MM.1S (cell line): ENCODE measurements around the gene SLC13A3.
A peak's percentile ranks its signal among the peaks of the same experiment; 100 is the strongest.

Experiments used
- DNase-seq: peaks from one replicate; pipeline ENCODE4 v3.0.0-alpha.2; 2015
- H2AFZ ChIP-seq: fragments of 300-600 bp; sonication (generic); 2 replicates; pipeline ENCODE4 v1.6.0; 2016; ENCODE audit warnings: antibody characterized with exemption, low read length
- H3F3A ChIP-seq: fragments of 300-600 bp; sonication (generic); 2 replicates; pipeline ENCODE4 v1.6.1; 2016; ENCODE audit warnings: mild to moderate bottlenecking, antibody characterized with exemption, low read length, moderate library complexity, mixed read lengths; ENCODE audit not compliant: insufficient read depth
- H3K27ac ChIP-seq: fragments of 300-600 bp; sonication (generic); 2 replicates; pipeline ENCODE4 v1.5.1; 2016; ENCODE audit warnings: mild to moderate bottlenecking, low read length
- H3K27me3 ChIP-seq: fragments of 300-600 bp; sonication (generic); replicated peaks from 2 replicates; pipeline ENCODE4 v1.6.0; 2016; ENCODE audit warnings: low read length; ENCODE audit not compliant: insufficient read depth
- H3K36me3 ChIP-seq: fragments of 300-600 bp; sonication (generic); replicated peaks from 2 replicates; pipeline ENCODE4 v1.6.1; 2016; ENCODE audit warnings: mild to moderate bottlenecking, low read length, mixed read lengths; ENCODE audit not compliant: insufficient read depth
- H3K4me1 ChIP-seq: fragments of 300-600 bp; sonication (generic); 2 replicates; pipeline ENCODE4 v1.6.1; 2016; ENCODE audit warnings: low read length, mixed read lengths
- H3K4me2 ChIP-seq: fragments of 300-600 bp; sonication (generic); 2 replicates; pipeline ENCODE4 v1.6.0; 2016; ENCODE audit warnings: low read depth, low read length
- H3K4me3 ChIP-seq: fragments of 300-600 bp; sonication (generic); 2 replicates; pipeline ENCODE4 v1.5.1; 2016; ENCODE audit warnings: low read length, mixed read lengths
- H3K79me2 ChIP-seq: fragments of 300-600 bp; sonication (generic); 2 replicates; pipeline ENCODE4 v1.6.1; 2016; ENCODE audit warnings: mixed run types, low read length, mixed read lengths
- H3K9ac ChIP-seq: fragments of 300-600 bp; sonication (generic); 2 replicates; pipeline ENCODE4 v1.6.1; 2016; ENCODE audit warnings: low read length, mixed read lengths
- H3K9me2 ChIP-seq: fragments of 300-600 bp; sonication (generic); replicated peaks from 2 replicates; pipeline ENCODE4 v1.6.1; 2016; ENCODE audit warnings: mild to moderate bottlenecking, low read length, mixed read lengths; ENCODE audit not compliant: insufficient read depth
- H3K9me3 ChIP-seq: fragments of 300-600 bp; sonication (generic); replicated peaks from 2 replicates; pipeline ENCODE4 v1.6.1; 2016; ENCODE audit warnings: mild to moderate bottlenecking, low read length, mixed read lengths; ENCODE audit not compliant: insufficient read depth
- H4K20me1 ChIP-seq: fragments of 300-600 bp; sonication (generic); 2 replicates; pipeline ENCODE4 v1.6.1; 2016; ENCODE audit warnings: mild to moderate bottlenecking, low read length, moderate library complexity, mixed read lengths; ENCODE audit not compliant: insufficient read depth
- CTCF ChIP-seq: fragments of 300-600 bp; sonication (generic); IDR thresholded peaks from 2 replicates; pipeline ENCODE4 v1.5.1; 2016; ENCODE audit warnings: antibody characterized with exemption, low read length, mixed read lengths
- EZH2 ChIP-seq: fragments of 300-600 bp; sonication (generic); optimal IDR thresholded peaks from 2 replicates; pipeline ENCODE3; 2017; ENCODE audit warnings: low read depth, mild to moderate bottlenecking, antibody characterized with exemption, low read length, mixed read lengths
- EZH2phosphoT487 ChIP-seq: fragments of 300-600 bp; sonication (generic); IDR thresholded peaks from 2 replicates; pipeline ENCODE4 v1.6.1; 2018; ENCODE audit warnings: antibody characterized with exemption, low read length

SLC13A3 gene

GRCh38 chr20:46554828-46555227, 96.4 kb downstream of the SLC13A3 start:
- no peaks in the 10 kb centered on the region for H3K79me2 ChIP-seq
- H3K4me1 ChIP-seq = peaks cover 77% of the 10 kb centered on the region
- H3K27ac ChIP-seq = peak overlapping the region; percentile 92; the same call in 1 of the 2 replicates
- H3K9me3 ChIP-seq = no peaks in the 10 kb centered on the region
- no peak overlapping the region for H3K4me2 ChIP-seq
- no peak for DNase-seq
- H3F3A ChIP-seq = peaks cover 45% of the 10 kb centered on the region
- no peak overlapping the region for H2AFZ ChIP-seq
- H3K9ac ChIP-seq = no peak overlapping the region
- TF ChIP-seq CTCF = no peak
- no peaks in the 10 kb centered on the region for H3K9me2 ChIP-seq
- H3K36me3 ChIP-seq = no peaks in the 10 kb centered on the region
- H3K4me3 ChIP-seq = no peak overlapping the region
- H3K27me3 ChIP-seq = no peaks in the 10 kb centered on the region
- no peaks in the 10 kb centered on the region for H4K20me1 ChIP-seq

- Histone ChIP-seq H3K27me3 (no peaks in the 10 kb centered on the region), H3K4me2 (peak overlapping the region; percentile 41; the same call in 1 of the 2 replicates), H2AFZ (no peak overlapping the region), H3K27ac (peak overlapping the region; percentile 92; the same call in 1 of the 2 replicates), H3K4me1 (peaks cover 86% of the 10 kb centered on the region), H3K9ac (no peak overlapping the region), H3K9me2 (no peaks in the 10 kb centered on the region), H3K36me3 (no peaks in the 10 kb centered on the region), H3K9me3 (no peaks in the 10 kb centered on the region), H3K79me2 (no peaks in the 10 kb centered on the region), H3F3A (peaks cover 47% of the 10 kb centered on the region), H4K20me1 (no peaks in the 10 kb centered on the region), H3K4me3 (no peak overlapping the region)
- no peak for TF ChIP-seq CTCF
- DNase-seq = no peak
These were observed 97.3 kb downstream of the SLC13A3 start for GRCh38 chr20:46553926-46554325.

- no peak for TF ChIP-seq CTCF
- no peak for TF ChIP-seq EZH2phosphoT487
- TF ChIP-seq EZH2 = no peak
- no peaks in the 10 kb centered on the region for H3K36me3 ChIP-seq
- peak overlapping the region; percentile 92 for H3K27ac ChIP-seq
- H2AFZ ChIP-seq = peak overlapping the region; percentile 9; the same call in 1 of the 2 replicates
- no peaks in the 10 kb centered on the region for H4K20me1 ChIP-seq
- peaks cover 93% of the 10 kb centered on the region for H3K4me1 ChIP-seq
- H3K79me2 ChIP-seq = no peaks in the 10 kb centered on the region
- peak overlapping the region; percentile 55 for H3K9ac ChIP-seq
- no peaks in the 10 kb centered on the region for H3K27me3 ChIP-seq
- no peaks in the 10 kb centered on the region for H3K9me2 ChIP-seq
- H3K9me3 ChIP-seq = no peaks in the 10 kb centered on the region
- peak; percentile 92 for DNase-seq
- H3F3A ChIP-seq = peaks cover 52% of the 10 kb centered on the region
- peak overlapping the region; percentile 12; the same call in 1 of the 2 replicates for H3K4me3 ChIP-seq
- peak overlapping the region; percentile 62 for H3K4me2 ChIP-seq
These were observed 98.5 kb downstream of the SLC13A3 start for GRCh38 chr20:46552460-46553420.
